NCI-H1417 (cell line): Measurements from ENCODE around the gene PRTFDC1.

Experiments
- DNase-seq, 3 experiments: peaks; one replicate each; lab custom pipeline; 2025; lab: John Stamatoyannopoulos, UW

Gene PRTFDC1

GRCh38 chr10:24902400-24902728 is 50.0 kb downstream of the PRTFDC1 start:
- DNase-seq: no peak

GRCh38 chr10:24901686-24902399 is 50.6 kb downstream of the PRTFDC1 start:
- DNase-seq: no peak

GRCh38 chr10:24900888-24901685 is 51.3 kb downstream of the PRTFDC1 start:
- DNase-seq: no peak

GRCh38 chr10:24899571-24899970 is 52.8 kb downstream of the PRTFDC1 start:
- no peak for DNase-seq

GRCh38 chr10:24898501-24898900 is 53.9 kb downstream of the PRTFDC1 start:
- DNase-seq: no peak

- no peak for DNase-seq
Observed at GRCh38 chr10:24897326-24897926, 55.0 kb downstream of the PRTFDC1 start.

- no peak for DNase-seq
Observed at GRCh38 chr10:24894728-24895127, 57.7 kb downstream of the PRTFDC1 start.

GRCh38 chr10:24894309-24894708 is 58.1 kb downstream of the PRTFDC1 start:
- DNase-seq: no peak

- no peak for DNase-seq
Observed at GRCh38 chr10:24893127-24893526, 59.3 kb downstream of the PRTFDC1 start.

- DNase-seq: no peak
Observed at GRCh38 chr10:24891823-24892222, 60.6 kb downstream of the PRTFDC1 start.

GRCh38 chr10:24889639-24890038 is 62.8 kb downstream of the PRTFDC1 start:
- DNase-seq: no peak

GRCh38 chr10:24887855-24888231 is 64.6 kb downstream of the PRTFDC1 start:
- DNase-seq: no peak

GRCh38 chr10:24886290-24886680 is 66.1 kb downstream of the PRTFDC1 start:
- DNase-seq: no peak

- DNase-seq: no peak
Observed at GRCh38 chr10:24885551-24886289, 66.7 kb downstream of the PRTFDC1 start.

- no peak for DNase-seq
Observed at GRCh38 chr10:24884793-24885192, 67.6 kb downstream of the PRTFDC1 start.

- no peak for DNase-seq
Observed at GRCh38 chr10:24884316-24884715, 68.1 kb downstream of the PRTFDC1 start.

GRCh38 chr10:24883176-24883575 is 69.2 kb downstream of the PRTFDC1 start:
- DNase-seq: no peak

- DNase-seq: no peak
Observed at GRCh38 chr10:24882047-24882698, 70.2 kb downstream of the PRTFDC1 start.

GRCh38 chr10:24879861-24880260 is 72.5 kb downstream of the PRTFDC1 start:
- no peak for DNase-seq

GRCh38 chr10:24874133-24874532 is 78.3 kb downstream of the PRTFDC1 start:
- no peak for DNase-seq

- no peak for DNase-seq
Observed at GRCh38 chr10:24873281-24873683, 79.1 kb downstream of the PRTFDC1 start.

- DNase-seq: no peak
Observed at GRCh38 chr10:24872790-24873182, 79.6 kb downstream of the PRTFDC1 start.
